ENCODE data around the gene RCOR1. TPM values are rescaled to one million over a fixed set of nuclear protein-coding genes. Genes with fewer than 3 reads are reported as not detected.

RCOR1 gene
- total and polyA plus RNA-seq, 2 of the 8 experiments (the other 6 are each of a cell fraction or from before 2014, with no cell fraction given) = 12.3 to 26.3 TPM

DNA sequence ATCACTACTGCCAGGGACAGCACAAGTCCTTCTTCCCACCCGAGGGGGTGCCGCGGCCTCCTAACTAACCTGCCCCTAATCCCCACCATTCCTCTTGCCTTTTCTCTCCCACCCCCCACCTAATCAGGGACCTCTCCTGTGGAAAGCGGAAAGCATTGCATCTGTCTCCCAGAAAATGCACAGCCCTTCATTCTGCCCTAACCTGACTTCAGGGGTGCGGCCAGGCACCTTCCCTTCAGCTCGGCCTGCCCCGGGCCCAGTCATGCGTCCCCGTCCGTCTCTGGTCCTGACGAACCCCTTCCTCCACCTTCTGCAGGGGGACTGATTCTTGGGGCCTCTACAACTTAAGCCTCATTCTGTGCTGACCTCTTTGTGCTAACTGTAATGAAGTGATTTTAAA, 140.9 kb downstream of the RCOR1 start:
- peak overlapping the region; percentile 4 for H3K56ac ChIP-seq (replicated peaks; ENCODE audit: insufficient read length, low read depth, low read length)
- no peak overlapping the region for H3K4me3 ChIP-seq (ENCODE audit: extremely low read depth in 1 of 4, insufficient read depth in 2 of 4, low read depth in 3 of 4, low read length in 4 of 4)
- no peak overlapping the region for H3K18ac ChIP-seq (ENCODE audit: extremely low read depth, low read length)
- FAIRE-seq = no peak
- no peaks in the 10 kb centered on the region for H3K23me2 ChIP-seq (ENCODE audit: low read depth, low read length)
- H4K5ac ChIP-seq (ENCODE audit: insufficient read length, low read depth, low read length) = no peak overlapping the region
- H4K8ac ChIP-seq (ENCODE audit: extremely low read depth, insufficient read depth, low read length) = no peak overlapping the region
- ChIA-PET POLR2A (ENCODE audit: partially characterized antibody) (no interaction called here), CTCF (ENCODE audit: partially characterized antibody) (interaction anchor here (1.2 to 1.7 kb wide), 3 partner anchors 12 to 39 kb away, joined by 3 to 5 read pairs (median 3); no protein-coding TSS in a partner anchor)
- H3K79me1 ChIP-seq (ENCODE audit: low read depth, low read length) = 0 out of 2 replicates have a peak, but pooled peaks cover 2% of the 10 kb centered on the region
- no peak overlapping the region for H4K91ac ChIP-seq (replicated peaks; ENCODE audit: insufficient read length, low read length)
- H3K23ac ChIP-seq (ENCODE audit: insufficient read length) = no peak overlapping the region
- no peak overlapping the region for H3K27ac ChIP-seq (ENCODE audit: low read depth, low read length)
- H3K14ac ChIP-seq (ENCODE audit: insufficient read length) = no peak overlapping the region
- no peak overlapping the region for H2AFZ ChIP-seq (ENCODE audit: low read length)
- H2AK5ac ChIP-seq (ENCODE audit: low read depth, low read length) = no peak overlapping the region
- H3K9me3 ChIP-seq (ENCODE audit: insufficient read depth in 2 of 2, low read depth in 1 of 2, low read length in 1 of 2) = no peaks in the 10 kb centered on the region
- H3K4me2 ChIP-seq (ENCODE audit: insufficient read depth in 1 of 2, low read depth in 2 of 2, low read length in 2 of 2) = no peak overlapping the region
- peaks cover 0 to 4% (median 0%) of the 10 kb centered on the region in 4 experiments; a peak in 2 of 7 replicates for H3K4me1 ChIP-seq (replicated peaks in 1 of 4; ENCODE audit: control insufficient read depth in 3 of 4, insufficient read depth in 4 of 4, low read length in 3 of 4)
- WGBS, 2 experiments (ENCODE audit: extremely low coverage in 1 of 2, insufficient coverage in 1 of 2, insufficient read length in 1 of 2, insufficient replicate concordance in 2 of 2, low coverage in 1 of 2, low lambda C conversion rate in 2 of 2, missing lambda C conversion rate in 1 of 2) = 87% methylated on average over 11 of the region's 11 CpGs; no CpG with 5 or more reads in 1 of the 2 experiments
- TF ChIP-seq BACH1 (IDR thresholded peaks at IDR 0.05; ENCODE audit: low read length) = no peak
- no peak overlapping the region for H2BK20ac ChIP-seq (ENCODE audit: low read length)
- peaks cover 0 to 11% (median 1%) of the 10 kb centered on the region in 4 experiments; a peak in 3 of 8 replicates for H3K36me3 ChIP-seq (ENCODE audit: control insufficient read depth in 2 of 4, insufficient read depth in 4 of 4, low read length in 3 of 4)
- H2BK12ac ChIP-seq (ENCODE audit: low read depth, low read length) = no peak overlapping the region
- peaks cover 0 to 3% of the 10 kb centered on the region in 2 experiments for H4K20me1 ChIP-seq (replicated peaks in 1 of 2; ENCODE audit: control insufficient read depth in 1 of 2, insufficient read depth in 2 of 2, low read length in 2 of 2)
- no peaks in the 10 kb centered on the region for H3K79me2 ChIP-seq (ENCODE audit: control insufficient read depth in 1 of 2, insufficient read depth in 2 of 2, low read length in 2 of 2)
- H2BK120ac ChIP-seq (replicated peaks; ENCODE audit: low read depth, low read length) = no peak overlapping the region
- no peak overlapping the region for H2BK15ac ChIP-seq (ENCODE audit: low read length)
- no peaks in the 10 kb centered on the region for H3K27me3 ChIP-seq (replicated peaks in 1 of 4; ENCODE audit: control insufficient read depth in 3 of 4, extremely low read depth in 1 of 4, insufficient read depth in 3 of 4, low read length in 3 of 4)
- no peak for DNase-seq (ENCODE audit: low read depth in 1 of 2, low spot score in 2 of 2)
- H3K9ac ChIP-seq (replicated peaks in 1 of 4; ENCODE audit: extremely low read depth in 1 of 4, low read depth in 3 of 4, low read length in 3 of 4) = no peak overlapping the region
- no peak overlapping the region for H3K4ac ChIP-seq (replicated peaks; ENCODE audit: insufficient read length, low read depth, low read length)
- no peak overlapping the region for H2BK5ac ChIP-seq (ENCODE audit: low read depth, low read length)
